Activated gamma-delta T cell (primary cell): ENCODE results near the gene UBE2E3.
"Not testable (repeated sequence)": the region's sequence is repeated elsewhere in the genome, so short reads cannot be mapped to it uniquely, and the experiment has no call there.

ENCODE experiments used
- DNase-seq: peaks from one replicate; lab custom pipeline; 2025; lab: John Stamatoyannopoulos, UW

The UBE2E3 gene

DNA sequence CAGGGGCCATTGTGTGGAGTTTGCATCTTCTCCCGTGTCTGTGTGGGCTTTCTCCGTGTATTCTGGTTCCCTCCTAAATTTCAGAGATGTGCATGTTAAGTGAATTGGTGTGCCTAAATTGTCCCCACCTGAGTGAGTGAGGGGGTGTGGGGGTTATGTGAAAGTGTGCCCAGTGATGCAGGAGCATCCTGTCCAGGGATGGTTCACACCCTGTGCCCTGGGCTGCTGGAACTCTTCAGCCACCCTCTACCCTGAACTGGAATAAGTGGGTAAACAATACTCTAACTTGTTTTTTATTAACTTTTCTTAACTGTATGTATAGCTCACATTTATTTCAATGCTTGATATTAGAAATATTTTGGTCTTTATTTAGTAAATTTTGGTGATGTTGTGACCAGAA is 56.0 kb downstream of the UBE2E3 start:
- DNase-seq: no peak

DNA sequence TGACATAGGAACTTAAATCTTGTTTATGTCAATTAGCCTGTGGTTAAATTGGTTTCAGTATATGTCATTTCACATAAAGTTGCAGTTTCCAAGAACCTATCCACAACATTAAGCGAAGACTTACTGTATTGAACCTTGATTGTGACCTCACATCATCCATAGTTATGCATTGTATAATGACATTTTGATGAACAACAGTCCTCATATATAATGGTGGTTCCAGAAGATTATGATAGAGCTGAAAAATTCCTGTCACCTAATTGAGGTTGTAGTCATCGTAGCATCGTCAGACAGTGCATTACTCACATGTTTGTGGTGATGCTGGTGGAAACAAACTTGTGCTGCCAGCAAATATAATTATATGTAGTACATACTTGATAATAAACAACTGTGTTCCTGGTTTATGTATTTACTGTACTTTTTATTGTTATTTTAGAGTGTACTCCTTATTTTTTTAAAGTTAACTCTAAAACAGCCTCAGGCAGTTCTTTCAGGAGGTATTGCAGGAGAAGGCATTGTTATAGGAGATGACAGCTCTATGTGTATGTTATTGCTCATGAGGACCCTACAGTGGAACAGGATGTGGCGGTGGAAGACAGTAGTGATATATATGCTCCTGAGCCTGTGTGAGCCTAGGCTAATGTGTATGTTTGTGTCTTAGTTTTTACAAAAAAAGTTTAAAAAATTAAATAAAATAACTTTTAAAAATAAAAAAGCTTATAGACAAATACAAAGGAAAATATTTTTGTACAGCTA is 56.6 kb downstream of the UBE2E3 start:
- no peak for DNase-seq

DNA sequence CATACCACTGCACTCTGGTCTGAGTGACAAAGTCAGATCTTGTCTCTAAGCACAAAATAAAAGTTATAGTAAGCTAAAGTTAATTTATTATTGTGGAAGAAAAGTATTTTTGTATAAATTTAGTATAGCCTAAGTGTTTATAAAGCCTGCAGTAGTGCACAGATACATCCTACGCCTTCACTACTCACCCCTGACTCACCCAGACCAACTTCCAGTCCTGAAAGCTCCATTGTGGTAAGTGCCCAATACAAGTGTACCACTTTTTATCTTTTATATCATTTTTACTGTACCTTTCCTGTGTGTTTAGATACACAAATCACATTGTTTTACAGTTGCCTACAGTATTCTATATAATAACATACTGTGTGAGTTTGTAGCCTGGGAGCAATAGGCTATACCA is 57.5 kb downstream of the UBE2E3 start:
- DNase-seq: no peak

DNA sequence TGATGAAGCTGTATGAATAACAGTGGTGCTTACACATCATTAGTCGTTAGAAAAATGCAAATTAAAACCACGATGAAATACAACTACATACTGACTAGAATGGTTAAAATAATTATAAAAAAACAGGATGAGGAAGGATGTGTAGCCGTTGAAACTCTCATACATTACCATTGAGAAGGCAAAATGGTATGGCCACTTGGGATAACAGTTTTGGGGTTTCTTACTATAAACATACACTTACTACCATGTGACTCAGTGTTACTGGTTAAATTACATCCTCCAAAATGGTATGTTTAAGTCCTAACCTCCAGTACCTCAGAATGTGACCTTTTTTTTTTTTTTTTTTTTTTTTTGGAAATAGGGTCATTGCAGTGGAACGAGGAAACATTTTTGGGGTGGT is 58.4 kb downstream of the UBE2E3 start:
- DNase-seq: no peak

DNA sequence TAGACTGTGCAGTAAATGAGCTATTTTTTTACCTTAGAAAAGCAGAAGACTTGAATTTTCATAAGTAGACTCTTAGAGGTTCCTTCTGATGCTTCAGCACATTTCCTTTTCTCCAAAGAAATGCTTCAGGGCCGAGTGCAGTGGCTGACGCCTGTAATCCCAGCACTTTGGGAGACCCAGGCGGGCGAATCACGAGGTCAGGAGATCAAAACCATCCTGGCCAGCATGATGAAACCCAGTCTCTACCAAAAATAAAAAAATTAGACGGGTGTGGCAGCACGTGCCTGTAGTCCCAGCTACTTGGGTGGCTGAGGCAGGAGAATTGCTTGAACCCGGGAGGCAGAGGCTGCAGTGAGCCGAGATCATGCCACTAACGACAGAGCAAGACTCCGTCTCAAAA is 60.4 kb downstream of the UBE2E3 start:
- not testable (repeated sequence) for DNase-seq

DNA sequence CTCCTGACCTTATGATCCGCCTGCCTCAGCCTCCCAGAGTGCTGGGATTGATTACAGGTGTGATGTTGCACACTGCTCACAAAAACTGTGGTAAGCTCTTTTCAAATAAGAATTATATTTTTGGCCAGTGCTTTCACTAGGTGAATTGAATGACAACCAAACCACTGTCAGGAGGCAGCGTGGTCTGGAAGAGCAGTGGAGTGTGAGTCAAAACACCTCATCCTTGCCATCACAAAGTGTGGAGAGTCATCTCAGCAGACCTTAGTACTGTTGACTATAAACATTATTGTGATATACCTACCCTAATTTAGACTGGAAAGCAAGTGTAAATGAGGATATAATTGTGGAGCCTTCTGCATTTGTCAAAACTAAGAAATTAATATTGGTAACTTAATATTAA is 61.3 kb downstream of the UBE2E3 start:
- no peak for DNase-seq

DNA sequence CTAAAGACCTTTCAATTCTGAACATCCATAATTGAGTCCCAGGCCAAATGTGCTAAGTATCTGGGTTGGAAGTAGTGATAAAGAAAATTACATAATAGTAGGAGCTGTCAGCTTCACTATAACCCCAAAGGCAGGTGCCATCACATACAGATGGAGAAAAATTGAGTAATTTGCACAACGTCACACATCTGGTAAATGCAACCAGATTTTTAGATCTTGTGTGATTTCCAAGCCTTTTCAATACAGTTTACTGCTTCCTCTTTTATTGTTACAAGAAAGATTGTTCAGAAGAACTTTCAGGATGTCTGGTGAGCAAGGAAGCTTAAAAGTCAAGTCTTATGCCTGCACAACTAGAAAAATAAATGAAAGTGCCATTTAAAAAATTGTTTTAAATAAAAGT is 62.3 kb downstream of the UBE2E3 start:
- DNase-seq: no peak

DNA sequence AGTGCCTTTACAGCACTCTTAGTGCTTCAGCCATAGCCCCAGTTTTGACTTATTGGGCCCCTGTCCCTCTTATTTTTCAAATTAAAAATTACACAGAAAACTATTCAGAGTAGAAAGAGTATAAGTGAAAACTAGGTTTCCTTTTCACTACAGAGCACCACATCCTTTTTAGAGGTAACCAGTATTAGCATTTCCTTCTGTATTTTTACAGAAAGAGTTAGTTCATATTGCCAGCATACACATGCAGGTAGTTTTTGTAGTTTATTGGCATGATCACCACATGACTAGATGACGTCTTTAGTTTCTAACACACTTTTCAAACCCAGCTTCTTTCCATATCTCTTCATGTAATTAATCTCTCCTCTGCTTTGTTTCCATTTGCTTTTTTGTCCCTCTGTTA is 66.4 kb downstream of the UBE2E3 start:
- DNase-seq: no peak

DNA sequence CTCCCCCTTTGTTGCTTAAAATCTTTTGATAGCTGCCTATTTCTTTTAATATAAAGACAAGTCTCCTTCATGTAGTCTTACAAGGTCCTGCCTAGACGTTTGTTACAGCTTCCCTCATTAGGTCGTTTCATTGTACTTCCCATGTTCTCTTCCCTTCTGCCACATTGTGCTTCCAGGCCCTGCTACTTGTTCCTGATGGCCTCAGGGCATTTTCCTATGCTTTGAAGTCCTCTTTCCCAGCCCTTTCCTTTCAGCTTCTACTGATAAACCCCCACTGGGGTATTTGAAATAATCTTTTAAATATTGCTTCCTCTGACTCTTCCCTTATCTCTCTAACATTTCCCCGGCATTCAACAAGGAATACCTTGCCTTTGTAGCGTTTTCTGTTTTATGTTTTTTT is 67.4 kb downstream of the UBE2E3 start:
- DNase-seq: no peak

DNA sequence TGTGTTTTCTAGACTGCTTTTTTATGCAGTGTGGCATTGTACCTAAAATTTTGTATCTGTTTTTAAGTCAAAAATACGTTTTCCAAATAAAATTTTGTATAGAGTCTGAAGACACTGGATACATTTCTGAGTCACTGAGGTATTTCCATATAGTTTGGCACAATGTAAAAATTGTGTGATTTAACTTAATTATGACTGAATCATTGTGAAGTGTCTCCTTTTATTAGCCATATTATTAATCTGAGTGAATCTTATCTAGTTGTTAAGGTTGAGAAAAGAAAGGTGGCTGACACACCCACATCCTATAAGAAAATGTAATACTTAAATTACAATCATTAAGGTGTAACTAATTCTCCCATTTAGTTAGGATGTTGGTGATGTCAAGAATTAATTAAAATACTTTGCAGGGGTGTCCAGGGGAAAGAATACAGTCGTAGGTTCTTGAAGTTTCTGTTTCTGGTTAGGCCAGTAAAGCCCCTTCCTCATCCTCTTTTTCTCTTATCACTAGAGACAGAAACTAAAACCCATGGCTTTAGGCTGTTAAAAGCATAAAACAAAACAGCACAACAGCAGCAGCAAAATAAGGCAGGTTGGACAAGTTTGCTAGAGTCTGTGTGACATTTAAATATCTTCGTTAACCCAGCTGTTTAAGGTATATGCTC is 71.6 kb downstream of the UBE2E3 start:
- DNase-seq: no peak

DNA sequence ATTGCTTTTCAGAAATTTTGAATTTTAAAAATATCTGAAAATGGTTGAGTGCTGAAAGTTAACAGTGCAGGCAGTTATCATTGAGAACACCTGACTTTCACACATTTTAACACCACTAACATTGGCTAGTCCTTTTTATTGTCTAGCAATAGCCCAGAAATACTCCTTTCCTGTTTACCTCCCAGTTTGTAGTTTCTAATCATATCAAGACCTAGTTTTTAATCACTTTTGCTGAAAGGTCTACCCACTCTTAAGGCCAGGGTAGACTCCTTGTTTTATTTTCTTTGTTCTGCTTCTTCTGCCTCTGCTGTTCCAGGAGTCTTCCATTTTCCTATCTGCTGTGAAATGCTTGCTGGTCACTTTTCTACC is 72.1 kb downstream of the UBE2E3 start:
- DNase-seq: no peak

DNA sequence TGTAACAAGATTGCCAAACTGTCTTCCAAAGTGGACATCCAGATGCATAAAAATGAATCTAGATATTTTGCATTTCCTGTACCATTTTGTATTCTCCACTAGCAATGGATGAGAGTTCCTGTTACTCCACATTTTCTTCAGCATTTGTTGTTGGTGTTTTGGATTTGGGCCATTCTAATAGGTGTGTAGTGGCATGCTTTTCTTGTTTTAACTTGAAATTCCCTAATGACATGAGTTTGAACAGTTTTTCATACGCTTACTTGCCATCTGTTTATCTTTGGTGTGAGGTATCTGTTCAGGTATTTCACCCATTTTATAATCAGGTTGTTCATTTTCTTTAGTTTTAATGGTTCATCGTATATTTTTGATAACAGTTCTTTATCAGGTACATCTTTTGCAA is 73.9 kb downstream of the UBE2E3 start:
- no peak for DNase-seq

DNA sequence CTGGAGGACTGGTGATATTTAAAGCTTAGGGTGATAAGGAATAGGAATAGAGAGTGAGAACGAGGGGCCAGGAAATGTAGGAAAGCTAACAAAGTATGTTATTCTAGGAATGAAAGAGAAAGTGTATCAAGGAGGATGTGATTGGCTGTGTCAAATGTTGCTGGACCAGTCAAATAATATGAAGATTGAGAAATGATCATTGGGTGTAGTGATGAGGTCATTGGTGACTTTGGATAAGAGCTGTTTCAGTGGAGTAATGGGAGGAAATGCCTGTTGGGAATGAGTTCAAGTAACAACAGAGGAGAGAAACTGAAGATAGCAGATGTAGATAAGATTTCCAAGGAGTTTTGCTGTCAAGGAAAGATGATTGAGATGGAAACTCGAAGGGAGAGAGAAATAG is 74.4 kb downstream of the UBE2E3 start:
- DNase-seq: no peak

DNA sequence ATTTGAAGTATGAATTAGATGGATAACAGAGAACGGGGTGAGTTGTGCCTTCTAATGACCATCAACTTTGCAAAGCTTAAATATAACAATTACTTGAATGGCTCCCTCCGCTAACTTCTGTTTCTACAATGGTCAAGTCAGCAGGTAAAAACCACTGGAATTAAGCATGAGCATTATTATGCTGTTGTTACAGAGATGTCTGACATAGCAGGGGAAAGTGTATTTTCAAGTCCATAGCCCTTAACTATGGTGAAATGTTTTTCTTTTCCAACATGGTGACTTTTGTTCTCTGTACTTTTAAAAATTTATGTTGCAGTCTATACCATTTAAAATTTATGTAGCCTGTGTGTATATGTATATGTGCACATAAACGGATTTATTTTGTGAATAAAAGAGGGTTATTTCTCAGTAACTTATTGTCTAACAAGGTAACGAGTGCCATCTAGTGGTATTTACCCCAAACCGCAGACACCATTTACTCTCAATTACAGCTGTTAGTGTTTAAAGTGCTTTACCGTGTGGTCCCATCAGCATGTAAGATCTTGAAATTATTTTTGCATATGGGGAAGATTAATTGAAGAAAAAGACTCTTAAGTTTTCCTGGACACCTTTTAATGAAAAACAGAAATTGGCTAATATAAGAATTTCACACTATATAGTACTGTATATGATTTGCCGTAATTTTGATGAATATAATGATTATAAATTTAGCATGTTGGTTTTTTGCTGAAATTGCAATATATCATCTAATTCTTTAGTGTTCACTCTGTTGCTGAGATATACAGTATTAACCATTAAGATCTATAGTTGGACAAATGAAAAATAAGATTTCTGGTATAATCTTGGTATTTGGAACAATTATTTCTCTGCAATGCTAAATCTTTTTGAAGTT is 78.2 kb downstream of the UBE2E3 start:
- no peak for DNase-seq

DNA sequence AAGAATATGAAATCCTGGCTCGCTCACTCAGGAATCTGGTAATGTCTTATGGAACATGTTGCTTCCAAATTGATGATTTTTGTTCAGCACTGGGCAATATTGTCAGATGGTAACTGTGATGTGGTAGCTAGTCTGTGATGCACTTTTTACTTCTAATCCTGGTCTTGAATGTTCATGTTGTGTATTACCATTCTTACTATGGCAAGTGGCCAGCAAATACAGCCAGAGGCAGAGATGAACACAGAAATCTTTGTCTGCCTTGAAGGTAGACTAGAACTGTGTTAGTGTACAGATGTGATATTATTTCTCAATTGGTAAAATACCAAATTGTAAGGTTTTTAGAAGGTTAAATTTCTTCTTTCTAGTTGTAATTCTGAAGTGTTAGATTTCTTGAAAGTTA is 83.3 kb downstream of the UBE2E3 start:
- DNase-seq: no peak

DNA sequence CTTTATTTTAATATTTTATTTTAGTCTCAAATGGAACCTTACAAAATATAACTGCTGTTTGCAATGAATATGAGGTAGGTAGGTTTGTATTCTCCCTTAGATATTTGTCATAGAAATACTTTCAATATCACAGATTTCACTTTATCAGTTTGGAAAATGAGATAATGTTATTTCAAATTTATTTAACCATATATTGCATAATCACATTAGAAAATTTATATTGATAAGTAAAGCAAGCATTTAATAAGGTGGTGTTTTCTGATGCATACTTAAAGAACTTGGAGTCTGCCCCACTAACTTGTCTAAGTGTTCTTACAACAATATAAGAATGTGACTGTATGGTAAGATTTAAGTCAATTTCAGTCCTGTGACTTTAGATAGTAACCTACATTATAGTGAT is 85.1 kb downstream of the UBE2E3 start:
- DNase-seq: no peak

DNA sequence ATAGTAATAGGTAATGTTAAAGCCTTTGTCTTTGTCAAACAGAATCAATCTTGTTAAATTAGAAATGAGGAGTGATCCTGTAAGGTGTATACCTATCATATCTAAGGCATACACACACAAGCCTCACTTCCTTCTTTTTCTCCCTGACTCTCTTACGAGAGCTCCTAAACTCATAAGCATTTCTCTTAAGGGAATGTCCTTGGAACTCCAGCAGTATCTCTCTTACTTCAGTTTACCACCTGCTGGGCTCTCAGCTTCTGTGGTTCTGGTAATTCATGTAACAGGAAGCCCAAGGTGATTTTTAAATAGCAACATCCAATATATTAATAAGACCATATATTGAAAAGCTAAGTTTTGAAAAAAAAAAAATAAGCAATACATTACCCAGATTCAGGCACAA is 85.9 kb downstream of the UBE2E3 start:
- DNase-seq: no peak

DNA sequence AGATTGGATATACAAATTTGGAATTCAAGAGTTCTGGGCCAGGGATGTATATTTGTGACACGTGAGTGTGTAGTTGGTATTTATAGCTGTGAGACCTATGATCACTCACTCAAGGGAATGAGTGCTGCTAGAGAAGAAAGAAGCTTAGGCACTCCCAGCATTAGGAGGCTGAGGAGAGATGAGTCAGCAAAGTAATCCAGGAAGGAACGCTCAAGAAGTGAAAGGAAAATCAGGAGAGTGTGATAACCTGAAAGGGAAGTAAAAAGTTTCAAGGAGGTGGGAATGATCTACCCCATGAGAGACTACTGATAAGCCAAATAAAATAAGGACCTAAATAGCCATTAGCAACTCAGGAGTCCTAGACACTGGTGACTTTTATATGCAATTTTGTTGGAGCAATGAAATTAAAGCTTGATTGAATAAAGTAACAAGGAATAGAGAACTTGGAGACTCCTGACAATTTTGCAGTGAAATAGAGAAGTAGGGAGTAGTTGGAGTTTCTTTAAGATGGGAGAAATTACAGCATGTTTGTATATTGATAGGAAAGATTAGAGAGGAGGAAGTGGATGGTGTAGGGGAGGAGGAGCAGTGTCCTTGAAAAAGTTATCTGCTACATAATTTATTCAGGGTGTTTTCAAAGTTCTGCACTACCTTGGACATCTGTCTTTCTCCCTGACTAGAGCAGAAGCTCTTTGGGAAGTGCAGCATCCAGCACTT is 89.9 kb downstream of the UBE2E3 start:
- no peak for DNase-seq

DNA sequence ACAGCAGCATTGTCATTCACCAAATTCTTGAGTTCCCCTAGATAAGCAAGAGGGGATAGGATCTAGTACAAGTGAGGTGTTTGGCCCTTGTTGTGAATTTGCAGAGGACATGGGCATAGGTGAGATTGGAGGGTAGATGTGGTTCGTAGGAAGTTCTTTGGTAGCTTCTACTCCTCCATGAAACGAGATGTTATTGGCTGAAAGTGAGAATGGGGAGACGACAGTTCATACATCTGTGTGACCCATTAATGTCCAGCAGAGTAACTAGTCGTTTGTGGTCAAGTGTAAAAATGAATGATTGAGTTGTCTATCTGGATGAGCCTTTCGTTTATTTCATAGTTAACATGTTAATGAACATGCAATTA is 90.4 kb downstream of the UBE2E3 start:
- DNase-seq: no peak

DNA sequence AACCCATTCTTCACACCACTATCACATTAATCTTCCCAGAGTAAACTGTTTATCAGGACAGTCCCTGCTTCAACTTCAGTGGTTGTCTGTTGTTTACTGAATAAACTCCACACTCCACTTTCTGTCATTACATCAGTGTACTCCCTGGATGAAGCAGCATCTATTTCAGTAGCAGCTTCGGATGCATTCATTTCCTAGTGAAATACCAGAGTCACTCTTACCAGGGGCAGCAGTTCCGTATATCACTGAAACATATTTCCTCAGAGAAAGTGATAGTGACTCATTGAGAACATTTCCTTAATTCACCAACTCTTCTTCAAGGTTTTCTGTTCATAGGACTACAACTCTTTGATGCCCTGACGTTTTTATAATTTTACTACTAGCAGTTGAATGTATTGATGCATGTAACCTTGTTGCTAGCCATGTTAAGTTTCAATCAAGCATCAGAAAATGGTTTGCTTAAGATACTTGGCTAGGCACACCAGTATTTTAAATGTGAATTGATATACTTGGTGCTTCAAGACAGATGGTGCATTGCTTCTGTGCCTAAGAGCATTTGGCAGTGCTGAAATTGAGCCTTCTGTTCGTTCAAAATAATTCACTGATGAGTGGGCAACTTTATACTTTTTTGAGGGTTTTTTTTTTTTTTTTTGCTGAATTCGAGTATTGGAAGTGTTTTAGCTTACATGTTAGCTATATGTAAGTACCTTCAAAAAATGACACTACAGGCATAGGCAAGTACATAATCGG is 92.3 kb downstream of the UBE2E3 start:
- no peak for DNase-seq

DNA sequence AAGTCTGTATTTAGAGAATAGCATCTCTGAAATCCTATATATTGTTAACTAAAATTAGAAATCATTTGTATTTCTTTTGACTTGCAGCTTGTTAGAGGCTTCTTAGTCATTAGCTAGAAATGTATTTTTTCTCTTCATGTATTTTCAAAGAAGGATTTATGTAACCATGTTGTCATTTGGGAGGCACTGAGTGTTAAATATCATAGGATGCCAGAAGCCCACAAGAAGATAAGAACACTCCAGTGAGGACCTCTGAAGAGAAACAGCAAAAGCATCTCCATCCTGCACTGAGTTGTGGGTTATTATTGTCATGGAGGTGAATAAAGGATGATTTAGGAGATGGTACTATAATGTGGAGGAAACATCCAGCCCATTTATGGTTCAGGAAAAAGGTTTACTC is 93.5 kb downstream of the UBE2E3 start:
- DNase-seq: no peak

DNA sequence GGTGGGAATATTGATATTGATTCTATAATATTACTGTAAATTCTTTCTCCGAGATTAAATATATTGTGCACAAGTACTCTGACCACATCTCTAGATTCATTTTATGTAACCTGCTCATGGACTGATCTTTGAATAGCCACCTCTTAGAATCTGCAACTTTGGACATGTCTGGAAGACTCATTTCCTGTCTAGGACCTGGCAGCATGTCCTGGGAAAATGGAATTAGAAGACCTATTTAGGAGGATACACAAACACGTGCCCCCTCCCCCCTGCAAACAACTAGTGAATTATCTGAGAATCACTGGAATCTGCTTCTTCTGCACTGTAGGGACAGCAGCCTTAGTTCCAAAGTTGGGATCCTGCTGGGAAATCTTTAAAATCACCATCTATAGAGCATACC is 94.1 kb downstream of the UBE2E3 start:
- DNase-seq: no peak
